Loucy (cell line): ENCODE measurements around the gene PLEKHA6.

Experiments used
- H2AFZ ChIP-seq: fragments of 200-600 bp; sonication (generic); 2 replicates; pipeline ENCODE4 v1.6.0; 2016; ENCODE audit warnings: antibody characterized with exemption, mild to moderate bottlenecking, low read length, moderate library complexity
- H3F3A ChIP-seq: fragments of 200-600 bp; 2 replicates; pipeline ENCODE4 v1.6.0; 2016; ENCODE audit warnings: antibody characterized with exemption, low read depth, mild to moderate bottlenecking
- H3K27me3 ChIP-seq: fragments of 200-600 bp; sonication (generic); 2 replicates; pipeline ENCODE4 v1.6.1; 2014; ENCODE audit warnings: low read length, mild to moderate bottlenecking; ENCODE audit not compliant: insufficient read depth, poor library complexity, severe bottlenecking
- H3K36me3 ChIP-seq: fragments of 200-600 bp; sonication (generic); 2 replicates; pipeline ENCODE4 v1.6.1; 2016; ENCODE audit warnings: low read length; ENCODE audit not compliant: insufficient read depth
- H3K4me1 ChIP-seq: fragments of 200-600 bp; sonication (generic); 2 replicates; pipeline ENCODE4 v1.5.1; 2014; ENCODE audit warnings: low read length, mild to moderate bottlenecking; ENCODE audit not compliant: insufficient read depth, poor library complexity, severe bottlenecking
- H3K4me2 ChIP-seq: fragments of 200-600 bp; sonication (generic); 2 replicates; pipeline ENCODE4 v1.6.0; 2014; ENCODE audit warnings: antibody characterized with exemption, low read length, low read depth, mild to moderate bottlenecking; ENCODE audit not compliant: poor library complexity, severe bottlenecking
- H3K4me3 ChIP-seq: fragments of 200-600 bp; sonication (generic); 2 replicates; pipeline ENCODE4 v1.5.1; 2014; ENCODE audit warnings: low read length, mild to moderate bottlenecking, mixed read lengths; ENCODE audit not compliant: poor library complexity, severe bottlenecking
- H3K79me2 ChIP-seq: fragments of 200-600 bp; sonication (generic); 2 replicates; pipeline ENCODE4 v1.6.1; 2014; ENCODE audit warnings: low read length; ENCODE audit not compliant: insufficient read depth
- H3K9ac ChIP-seq: fragments of 200-600 bp; sonication (generic); 2 replicates; pipeline ENCODE4 v1.6.0; 2014; ENCODE audit warnings: mild to moderate bottlenecking, low read depth, low read length, moderate library complexity; ENCODE audit not compliant: poor library complexity, severe bottlenecking
- H3K9me2 ChIP-seq: fragments of 200-600 bp; sonication (generic); replicated peaks from 2 replicates; pipeline ENCODE4 v1.6.1; 2016; ENCODE audit warnings: low read depth, low read length, mixed read lengths
- H3K9me3 ChIP-seq: fragments of 200-600 bp; sonication (generic); 2 replicates; pipeline ENCODE4 v1.6.1; 2014; ENCODE audit warnings: mild to moderate bottlenecking, antibody characterized with exemption, low read length, low read depth; ENCODE audit not compliant: insufficient read depth
- H4K20me1 ChIP-seq: fragments of 200-600 bp; sonication (generic); 2 replicates; pipeline ENCODE4 v1.6.0; 2014; ENCODE audit warnings: antibody characterized with exemption, low read length, mild to moderate bottlenecking; ENCODE audit not compliant: insufficient read depth, poor library complexity, severe bottlenecking
- CTCF ChIP-seq: fragments of 200-600 bp; sonication (generic); conservative IDR thresholded peaks from 2 replicates; pipeline ENCODE4 v1.5.1; 2014; ENCODE audit warnings: mild to moderate bottlenecking, antibody characterized with exemption, low read length
- EZH2phosphoT487 ChIP-seq: fragments of 200-600 bp; IDR thresholded peaks from 2 replicates; pipeline ENCODE4 v1.6.1; 2018; ENCODE audit warnings: antibody characterized with exemption, mild to moderate bottlenecking, moderate library complexity, borderline replicate concordance

Gene PLEKHA6

GRCh38 chr1:204230211-204230610, 129.5 kb downstream of the PLEKHA6 start:
- no peak overlapping the region for H3K9ac ChIP-seq
- no peaks in the 10 kb centered on the region for H4K20me1 ChIP-seq
- H3K27me3 ChIP-seq: no peaks in the 10 kb centered on the region
- no peaks in the 10 kb centered on the region for H3K79me2 ChIP-seq
- no peak for TF ChIP-seq EZH2phosphoT487
- TF ChIP-seq CTCF: no peak
- H3K9me3 ChIP-seq: no peaks in the 10 kb centered on the region
- no peak overlapping the region for H3K4me2 ChIP-seq
- no peaks in the 10 kb centered on the region for H3F3A ChIP-seq
- H3K9me2 ChIP-seq: no peaks in the 10 kb centered on the region
- H3K36me3 ChIP-seq: no peaks in the 10 kb centered on the region
- no peak overlapping the region for H2AFZ ChIP-seq
- H3K4me3 ChIP-seq: no peak overlapping the region
- H3K4me1 ChIP-seq: peaks cover 3% of the 10 kb centered on the region

GRCh38 chr1:204228896-204229295, 130.8 kb downstream of the PLEKHA6 start:
- Histone ChIP-seq H3K4me3 (no peak overlapping the region), H2AFZ (no peak overlapping the region), H3K9me2 (no peaks in the 10 kb centered on the region), H3K4me1 (peaks cover 3% of the 10 kb centered on the region), H3K27me3 (no peaks in the 10 kb centered on the region), H3K4me2 (no peak overlapping the region), H3K79me2 (no peaks in the 10 kb centered on the region), H3K36me3 (no peaks in the 10 kb centered on the region), H3K9me3 (no peaks in the 10 kb centered on the region), H3K9ac (no peak overlapping the region), H3F3A (0 out of 2 replicates have a peak, but pooled peaks cover 4% of the 10 kb centered on the region), H4K20me1 (no peaks in the 10 kb centered on the region)
- TF ChIP-seq EZH2phosphoT487: no peak
- no peak for TF ChIP-seq CTCF

- TF ChIP-seq EZH2phosphoT487: no peak
- TF ChIP-seq CTCF: no peak
- Histone ChIP-seq H3K27me3 (no peaks in the 10 kb centered on the region), H3K9me2 (no peaks in the 10 kb centered on the region), H3K4me2 (no peak overlapping the region), H3K79me2 (no peaks in the 10 kb centered on the region), H2AFZ (no peak overlapping the region), H3K36me3 (no peaks in the 10 kb centered on the region), H3K9me3 (no peaks in the 10 kb centered on the region), H3F3A (0 out of 2 replicates have a peak, but pooled peaks cover 4% of the 10 kb centered on the region), H3K4me3 (no peak overlapping the region), H3K4me1 (peaks cover 3% of the 10 kb centered on the region), H4K20me1 (no peaks in the 10 kb centered on the region), H3K9ac (no peak overlapping the region)
These were observed 131.5 kb downstream of the PLEKHA6 start for GRCh38 chr1:204227996-204228785.
